H9 (cell line): ENCODE data around the gene TRIOBP. TPM values are rescaled to one million over a fixed set of nuclear protein-coding genes. Genes with fewer than 3 reads are reported as not detected.

Source experiments
- DNase-seq: peaks from one replicate; pipeline ENCODE4 v3.0.0-alpha.2; 2017
- H2AFZ ChIP-seq: one replicate; pipeline ENCODE4 v1.6.1; 2013; ENCODE audit warnings: mild to moderate bottlenecking, low read length, control low read depth, moderate library complexity
- H2AK5ac ChIP-seq: 2 replicates; pipeline ENCODE4 v1.6.1; 2013; ENCODE audit warnings: low read length, control low read depth, mixed read lengths; ENCODE audit not compliant: insufficient read length
- H2BK120ac ChIP-seq: one replicate; pipeline ENCODE4 v1.6.1; 2013; ENCODE audit warnings: low read depth, mild to moderate bottlenecking, low read length, control low read depth, inconsistent platforms; ENCODE audit not compliant: poor library complexity, severe bottlenecking
- H2BK12ac ChIP-seq: 2 replicates; pipeline ENCODE4 v1.6.1; 2013; ENCODE audit warnings: low read length, control low read depth, mixed read lengths, low read depth; ENCODE audit not compliant: insufficient read length
- H2BK15ac ChIP-seq: 2 replicates; pipeline ENCODE4 v1.6.1; 2013; ENCODE audit warnings: low read depth, low read length, control low read depth
- H2BK20ac ChIP-seq: one replicate; pipeline ENCODE4 v1.6.1; 2013; ENCODE audit warnings: low read depth, mild to moderate bottlenecking, low read length, control low read depth, inconsistent platforms; ENCODE audit not compliant: poor library complexity, severe bottlenecking
- H2BK5ac ChIP-seq: 2 replicates; pipeline ENCODE4 v1.6.1; 2013; ENCODE audit warnings: low read length, control low read depth, mixed read lengths; ENCODE audit not compliant: insufficient read length
- H3K14ac ChIP-seq: 2 replicates; pipeline ENCODE4 v1.6.1; 2013; ENCODE audit warnings: low read length, control low read depth; ENCODE audit not compliant: insufficient read depth
- H3K18ac ChIP-seq: 2 replicates; pipeline ENCODE4 v1.6.1; 2013; ENCODE audit warnings: low read depth, mild to moderate bottlenecking, mixed read lengths, low read length, control low read depth; ENCODE audit not compliant: insufficient read length
- H3K23ac ChIP-seq: 2 replicates; pipeline ENCODE4 v1.6.1; 2013; ENCODE audit warnings: low read length, control low read depth, mixed read lengths, low read depth; ENCODE audit not compliant: insufficient read length
- H3K23me2 ChIP-seq: 2 replicates; pipeline ENCODE4 v1.6.1; 2013; ENCODE audit warnings: low read depth, mild to moderate bottlenecking, mixed read lengths, low read length, control low read depth; ENCODE audit not compliant: insufficient read length, poor library complexity, severe bottlenecking
- H3K27ac ChIP-seq: 2 replicates; pipeline ENCODE4 v1.5.1; 2013; ENCODE audit warnings: low read length, control low read depth, mixed read lengths, low read depth; ENCODE audit not compliant: insufficient read length
- H3K27me3 ChIP-seq: 2 replicates; pipeline ENCODE4 v1.6.1; 2013; ENCODE audit warnings: low read length, control low read depth, inconsistent platforms; ENCODE audit not compliant: insufficient read depth
- H3K4ac ChIP-seq: 2 replicates; pipeline ENCODE4 v1.6.1; 2013; ENCODE audit warnings: low read depth, mild to moderate bottlenecking, control low read depth, inconsistent platforms, low read length, moderate library complexity
- H3K4me1 ChIP-seq: 2 replicates; pipeline ENCODE4 v1.6.1; 2013; ENCODE audit warnings: low read length, control low read depth, inconsistent platforms; ENCODE audit not compliant: insufficient read depth
- H3K4me2 ChIP-seq: 2 replicates; pipeline ENCODE4 v1.6.1; 2013; ENCODE audit warnings: low read length, control low read depth, mixed read lengths; ENCODE audit not compliant: insufficient read length, insufficient read depth
- H3K56ac ChIP-seq: 2 replicates; pipeline ENCODE4 v1.6.1; 2013; ENCODE audit warnings: low read depth, mild to moderate bottlenecking, mixed read lengths, low read length, control low read depth; ENCODE audit not compliant: insufficient read length
- H3K79me1 ChIP-seq: 2 replicates; pipeline ENCODE4 v1.6.1; 2013; ENCODE audit warnings: low read depth, mild to moderate bottlenecking, moderate library complexity, low read length, control low read depth, inconsistent platforms; ENCODE audit not compliant: insufficient read depth, poor library complexity, severe bottlenecking
- H3K79me2 ChIP-seq: 2 replicates; pipeline ENCODE4 v1.6.1; 2013; ENCODE audit warnings: low read length, control low read depth, inconsistent platforms; ENCODE audit not compliant: insufficient read depth
- H3K9ac ChIP-seq: 2 replicates; pipeline ENCODE4 v1.6.1; 2013; ENCODE audit warnings: low read length, control low read depth, mixed read lengths; ENCODE audit not compliant: insufficient read length; ENCODE audit errors: extremely low read depth
- H3K9me3 ChIP-seq: one replicate; pipeline ENCODE4 v1.6.1; 2013; ENCODE audit warnings: low read depth, low read length, inconsistent platforms; ENCODE audit not compliant: control insufficient read depth
- H3T11ph ChIP-seq: one replicate; pipeline ENCODE4 v1.6.1; 2013; ENCODE audit warnings: mild to moderate bottlenecking, low read length, control low read depth, inconsistent platforms
- H4K20me1 ChIP-seq: one replicate; pipeline ENCODE4 v1.6.1; 2013; ENCODE audit not compliant: control insufficient read depth, insufficient read length, insufficient read depth
- H4K5ac ChIP-seq: 2 replicates; pipeline ENCODE4 v1.6.1; 2013; ENCODE audit warnings: low read depth, mild to moderate bottlenecking, mixed read lengths, low read length, control low read depth; ENCODE audit not compliant: insufficient read length
- H4K8ac ChIP-seq: replicated peaks from 2 replicates; pipeline ENCODE4 v1.6.1; 2013; ENCODE audit warnings: low read length, control low read depth, mixed read lengths, low read depth; ENCODE audit not compliant: insufficient read length
- H4K91ac ChIP-seq: 2 replicates; pipeline ENCODE4 v1.6.1; 2013; ENCODE audit warnings: low read depth, mild to moderate bottlenecking, moderate library complexity, mixed read lengths, low read length, control low read depth; ENCODE audit not compliant: insufficient read length
- H3K27ac Mint-ChIP-seq, 3 experiments: 2 replicates in 2 of 3; 3 replicates in 1 of 3; pipeline ENCODE4 v1.8.0; 2020 to 2021; ENCODE audit warnings: mixed read lengths in 3 of 3, mild to moderate bottlenecking in 1 of 3, moderate library complexity in 1 of 3
- H3K27me3 Mint-ChIP-seq: 2 replicates; pipeline ENCODE4 v1.8.0; 2021; ENCODE audit warnings: low read depth, mild to moderate bottlenecking, moderate library complexity, mixed read lengths
- H3K36me3 Mint-ChIP-seq, 3 experiments: 2 replicates in 2 of 3; 3 replicates in 1 of 3; pipeline ENCODE4 v1.8.0; 2020 to 2021; ENCODE audit warnings: low read depth in 3 of 3, mixed read lengths in 3 of 3; ENCODE audit not compliant: insufficient read depth in 1 of 3
- H3K4me1 Mint-ChIP-seq, 2 experiments: 2 replicates each; pipeline ENCODE4 v1.8.0; 2020; ENCODE audit warnings: mixed read lengths in 2 of 2
- H3K4me3 Mint-ChIP-seq, 2 experiments: 2 replicates in 1 of 2; 3 replicates in 1 of 2; pipeline ENCODE4 v1.8.0; 2020 to 2021; ENCODE audit warnings: mild to moderate bottlenecking in 2 of 2, mixed read lengths in 2 of 2, moderate library complexity in 1 of 2
- H3K9me3 Mint-ChIP-seq, 2 experiments: 2 replicates in 1 of 2; 3 replicates in 1 of 2; pipeline ENCODE4 v1.8.0; 2020; ENCODE audit warnings: mild to moderate bottlenecking in 2 of 2, mixed read lengths in 2 of 2, moderate library complexity in 1 of 2
- CTCF ChIP-seq: fragments of 200-600 bp; sonication (generic); conservative IDR thresholded peaks from 3 replicates; pipeline ENCODE4 v1.8.0; 2021; ENCODE audit warnings: antibody characterized with exemption, mild to moderate bottlenecking
- WGBS: extraction: QIAGEN DNeasy Blood & Tissue Kit; methylation state at CpG from one replicate; pipeline ENCODE4 v1.1.7; 2013; ENCODE audit warnings: missing lambda C conversion rate, low lambda C conversion rate, mixed read lengths; ENCODE audit not compliant: insufficient read length; ENCODE audit errors: extremely low coverage; 5-methylcytosine and 5-hydroxymethylcytosine counted together
- total RNA-seq: library from RNA; stranded (reverse); gene quantifications from 2 replicates; pipeline ENCODE4 v1.2.1, GENCODE V29; 2021

TRIOBP gene
- total RNA-seq, 1 experiment from 2014 or later = 52.7 TPM

- Histone ChIP-seq H3K27ac (no peak overlapping the region), H3K18ac (no peak overlapping the region), H2BK20ac (no peak overlapping the region), H3K14ac (no peak overlapping the region), H3K23me2 (peaks cover 9% of the 10 kb centered on the region), H4K91ac (no peak overlapping the region), H3K9ac (no peak overlapping the region), H2AFZ (no peak overlapping the region), H3K9me3 (no peaks in the 10 kb centered on the region), H2BK120ac (no peak overlapping the region), H3K4me1 (no peaks in the 10 kb centered on the region), H3K4ac (no peak overlapping the region), H3K4me2 (no peak overlapping the region), H3K56ac (no peak overlapping the region), H3K79me2 (no peaks in the 10 kb centered on the region; the same call in 1 of the 2 replicates), H2BK15ac (no peak overlapping the region), H3K23ac (no peak overlapping the region), H2BK5ac (no peak overlapping the region), H4K5ac (no peak overlapping the region), H3T11ph (no peak overlapping the region), H2BK12ac (no peak overlapping the region), H3K79me1 (no peaks in the 10 kb centered on the region), H4K20me1 (no peaks in the 10 kb centered on the region), H2AK5ac (no peak overlapping the region), H4K8ac (no peak overlapping the region), H3K27me3 (no peaks in the 10 kb centered on the region)
- Mint-ChIP-seq H3K4me1 (peaks cover 8 to 14% of the 10 kb centered on the region in 2 experiments), H3K27me3 (peaks cover 1% of the 10 kb centered on the region; the same call in 1 of the 2 replicates), H3K4me3 (no peak overlapping the region), H3K9me3 (no peaks in the 10 kb centered on the region), H3K36me3 (peaks cover 19 to 48% (median 44%) of the 10 kb centered on the region in 3 experiments), H3K27ac (no peak overlapping the region)
- no CpG with 5 or more reads among the region's 7 CpGs for WGBS
- no peak for DNase-seq
- TF ChIP-seq CTCF = no peak
Observed at GRCh38 chr22:37690407-37690806, 6.4 kb upstream of the TRIOBP start.
